Stomach (tissue), 9 donors: Measurements from ENCODE around the gene TMEM254. TPM values are rescaled to one million over a fixed set of nuclear protein-coding genes. Genes with fewer than 3 reads are reported as not detected.

Experiments
- DNase-seq, 2 donors: peaks; one replicate each; pipeline versions ENCODE4 v3.0.0 to v3.0.0-alpha.2; 2013 to 2019
- H3K27ac ChIP-seq, 5 donors: fragments of 200-600 bp in 4 of 5; sonication (generic) in 4 of 5; one replicate each; pipeline ENCODE4 v1.5.1; 2013 to 2019; ENCODE audit warnings: mild to moderate bottlenecking in 1 of 5, moderate library complexity in 1 of 5
- H3K27me3 ChIP-seq, 3 donors: fragments of 200-600 bp; sonication (generic); one replicate each; pipeline ENCODE4 v1.5.1; 2017 to 2019; ENCODE audit warnings: mixed run types in 1 of 3
- H3K36me3 ChIP-seq, 4 donors: fragments of 200-600 bp; sonication (generic); 1 replicate in 3 of 4; 2 replicates in 1 of 4; pipeline ENCODE4 v1.5.1; 2016 to 2019
- H3K4me1 ChIP-seq, 4 donors: fragments of 200-600 bp; sonication (generic); one replicate each; pipeline ENCODE4 v1.5.1; 2016 to 2019
- H3K4me3 ChIP-seq, 4 donors: fragments of 200-600 bp; sonication (generic) in 3 of 4; one replicate each; pipeline ENCODE4 v1.5.1; 2016 to 2019; ENCODE audit warnings: mild to moderate bottlenecking in 1 of 4
- H3K9me3 ChIP-seq, 4 donors: fragments of 200-600 bp; sonication (generic); one replicate each; pipeline ENCODE4 v1.5.1; 2016 to 2019
- EP300 ChIP-seq: sonication (generic); formaldehyde crosslinking; IDR thresholded peaks from one replicate; pipeline ENCODE4 v1.6.1; 2017; ENCODE audit warnings: antibody characterized with exemption
- POLR2A ChIP-seq, 4 donors: fragments of 450-650 bp; IDR thresholded peaks; one replicate each; pipeline ENCODE4 v1.6.1; 2016; ENCODE audit warnings: antibody characterized with exemption in 4 of 4, control low read depth in 2 of 4, mild to moderate bottlenecking in 1 of 4, moderate library complexity in 1 of 4
- POLR2AphosphoS5 ChIP-seq, 3 donors: sonication (generic); formaldehyde crosslinking; IDR thresholded peaks; one replicate each; pipeline ENCODE4 v1.6.1; 2016; ENCODE audit warnings: antibody characterized with exemption in 3 of 3
- WGBS, 5 donors: extraction: QIAGEN DNeasy Blood & Tissue Kit in 3 of 5; methylation state at CpG; one replicate each; pipeline versions ENCODE4 v1.1.5 to v1.1.7; 2013 to 2018; 5-methylcytosine and 5-hydroxymethylcytosine counted together
- intact Hi-C: fragments of 100-400 bp; cut with DNase I; formaldehyde crosslinking; loops from one replicate; pipeline ENCODE4 v1.15.1; 2023; ENCODE audit warnings: low total_unique reads
- polyA plus RNA-seq, 3 donors: library from polyadenylated mRNA; stranded (reverse); fragments of 200-250 nt; gene quantifications; one replicate each; pipeline ENCODE4 v1.2.3, GENCODE V29; 2013
- total RNA-seq, 5 donors: library from RNA; depleted of rRNA; stranded (reverse); fragments of >200 nt; gene quantifications; one replicate each; pipeline versions ENCODE4 v1.1.0 to v1.2.3, GENCODE V29; 2014 to 2016
- TF ChIP-seq, protein P1 (sequence below), 7 experiments: fragments of 450-650 bp in 4 of 7; fragments of 200-600 bp in 3 of 7; sonication (generic) in 3 of 7; IDR thresholded peaks; one replicate each; pipeline ENCODE4 v1.5.1; 2016 to 2019; ENCODE audit warnings: antibody characterized with exemption in 7 of 7, control low read depth in 2 of 7, mild to moderate bottlenecking in 1 of 7
- donor health status: healthy with polysubstance abuse.
- donor health status: Bipolar disorder and iron deficiency.
- donor health status: healthy.

The TMEM254 gene
- total and polyA plus RNA-seq, 8 donors: 1.2 to 21.6 (median 11.8) TPM

DNA sequence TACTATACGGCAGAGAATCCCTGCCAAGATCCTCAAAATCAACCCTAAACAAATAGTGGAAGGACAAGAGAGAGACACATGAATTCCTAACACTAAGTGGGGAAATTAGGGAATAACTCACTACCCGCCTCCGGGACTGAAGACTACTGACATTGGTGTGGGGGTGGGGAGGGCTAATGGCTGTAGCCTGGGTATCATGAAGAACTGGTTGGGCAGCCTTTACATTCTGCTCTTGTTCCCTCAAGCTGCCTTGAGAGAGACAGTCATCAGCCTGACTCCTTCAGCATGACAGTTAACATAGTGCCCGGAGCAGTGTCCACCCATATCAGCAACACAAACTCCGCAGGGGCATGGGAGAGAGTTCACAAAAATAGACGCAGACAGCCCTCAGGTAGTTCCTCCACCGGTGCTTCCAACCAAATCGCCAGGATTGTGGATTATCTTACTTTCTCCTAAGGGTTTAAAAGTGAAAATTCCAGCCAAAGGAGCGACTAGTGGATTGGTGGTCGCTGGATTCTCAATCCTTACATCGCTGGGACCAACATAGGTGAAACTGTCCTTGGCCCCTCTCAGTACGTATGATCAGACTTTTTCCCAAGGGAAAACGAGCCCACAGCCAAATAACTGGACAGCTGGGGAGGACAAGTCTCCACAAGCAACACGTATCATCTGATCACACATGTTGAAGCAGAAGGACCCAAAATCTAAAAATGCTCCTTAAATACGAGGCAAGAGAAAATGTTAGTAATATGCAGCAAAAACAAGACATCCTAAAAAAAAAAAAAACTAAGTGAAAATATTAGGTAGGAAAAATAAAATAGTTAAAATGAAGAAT, 22.6 kb downstream of the TMEM254 start:
- WGBS, 5 donors: 70 to 81% (median 77%) methylated on average over 15 of the region's 15 CpGs
- no peaks in the 10 kb centered on the region for H3K9me3 ChIP-seq
- H3K27ac ChIP-seq: no peak overlapping the region
- peaks cover 0 to 9% (median 7%) of the 10 kb centered on the region in 4 donors for H3K4me1 ChIP-seq
- H3K27me3 ChIP-seq: no peaks in the 10 kb centered on the region
- H3K36me3 ChIP-seq: no peaks in the 10 kb centered on the region
- TF ChIP-seq POLR2AphosphoS5 (IDR thresholded peaks at IDR 0.05) (no peak), POLR2A (IDR thresholded peaks at IDR 0.05) (no peak)
- TF ChIP-seq, protein P1, sequence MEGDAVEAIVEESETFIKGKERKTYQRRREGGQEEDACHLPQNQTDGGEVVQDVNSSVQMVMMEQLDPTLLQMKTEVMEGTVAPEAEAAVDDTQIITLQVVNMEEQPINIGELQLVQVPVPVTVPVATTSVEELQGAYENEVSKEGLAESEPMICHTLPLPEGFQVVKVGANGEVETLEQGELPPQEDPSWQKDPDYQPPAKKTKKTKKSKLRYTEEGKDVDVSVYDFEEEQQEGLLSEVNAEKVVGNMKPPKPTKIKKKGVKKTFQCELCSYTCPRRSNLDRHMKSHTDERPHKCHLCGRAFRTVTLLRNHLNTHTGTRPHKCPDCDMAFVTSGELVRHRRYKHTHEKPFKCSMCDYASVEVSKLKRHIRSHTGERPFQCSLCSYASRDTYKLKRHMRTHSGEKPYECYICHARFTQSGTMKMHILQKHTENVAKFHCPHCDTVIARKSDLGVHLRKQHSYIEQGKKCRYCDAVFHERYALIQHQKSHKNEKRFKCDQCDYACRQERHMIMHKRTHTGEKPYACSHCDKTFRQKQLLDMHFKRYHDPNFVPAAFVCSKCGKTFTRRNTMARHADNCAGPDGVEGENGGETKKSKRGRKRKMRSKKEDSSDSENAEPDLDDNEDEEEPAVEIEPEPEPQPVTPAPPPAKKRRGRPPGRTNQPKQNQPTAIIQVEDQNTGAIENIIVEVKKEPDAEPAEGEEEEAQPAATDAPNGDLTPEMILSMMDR (IDR thresholded peaks at IDR 0.05): no peak
- no peak overlapping the region for H3K4me3 ChIP-seq
- peak in 1 of 2 donors; percentile 34 for DNase-seq
- intact Hi-C loops: no loop called here

DNA sequence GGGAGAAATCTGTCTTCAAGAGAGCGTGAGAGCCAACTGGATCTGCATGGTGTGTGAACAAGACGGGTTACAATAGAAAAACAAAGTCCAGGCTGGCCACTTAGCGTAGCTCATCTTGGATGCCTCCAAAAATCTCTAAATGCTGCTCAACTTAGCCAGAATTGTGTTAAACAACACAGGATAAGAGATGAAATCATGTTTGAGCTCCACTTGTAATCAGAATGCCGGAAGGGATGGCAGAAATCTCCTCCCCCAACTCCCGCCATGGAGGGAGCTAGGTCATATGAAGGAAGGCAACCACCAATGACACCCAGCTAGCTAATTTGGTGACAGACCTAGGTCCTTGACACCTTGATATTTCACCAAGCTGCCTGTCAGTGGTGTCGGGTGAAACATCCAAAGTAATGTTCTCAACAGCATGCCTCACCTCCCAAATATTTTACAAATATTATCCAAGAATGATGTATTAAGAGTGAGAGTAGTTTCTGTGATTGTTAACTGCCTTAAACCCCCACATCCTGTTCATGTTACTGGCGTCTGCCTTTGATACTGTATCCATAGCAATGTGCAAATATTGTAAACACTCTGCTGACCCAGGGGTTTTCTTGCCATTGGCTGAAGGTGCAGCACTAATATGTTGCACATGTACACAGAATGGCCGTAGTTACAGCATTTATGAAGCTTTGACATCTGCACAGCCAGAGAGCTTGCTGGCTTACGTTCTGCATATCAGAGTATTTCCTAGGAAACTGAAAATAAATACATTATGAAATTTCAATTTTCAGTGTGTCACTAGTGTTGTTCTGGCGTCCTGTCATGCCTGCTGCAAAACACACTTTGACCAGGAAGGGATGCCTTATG, 25.8 kb downstream of the TMEM254 start:
- peak overlapping the region in 4 of 5 donors; percentile 37 to 47 (median 42) for H3K27ac ChIP-seq
- 29 to 36% (median 34%) methylated on average over 10 of the region's 10 CpGs for WGBS, 5 donors
- H3K9me3 ChIP-seq: peaks cover 5 to 20% (median 16%) of the 10 kb centered on the region in 4 donors
- no peaks in the 10 kb centered on the region for H3K27me3 ChIP-seq
- no peaks in the 10 kb centered on the region for H3K36me3 ChIP-seq
- intact Hi-C loops: no loop called here
- DNase-seq: peak in 1 of 2 donors; percentile 92
- H3K4me1 ChIP-seq: peaks cover 0 to 9% (median 7%) of the 10 kb centered on the region in 4 donors
- TF ChIP-seq EP300 (no peak), POLR2A (IDR thresholded peaks at IDR 0.05) (no peak), POLR2AphosphoS5 (IDR thresholded peaks at IDR 0.05) (no peak)
- TF ChIP-seq, protein P1 (IDR thresholded peaks at IDR 0.05): no peak
- H3K4me3 ChIP-seq: no peak overlapping the region

DNA sequence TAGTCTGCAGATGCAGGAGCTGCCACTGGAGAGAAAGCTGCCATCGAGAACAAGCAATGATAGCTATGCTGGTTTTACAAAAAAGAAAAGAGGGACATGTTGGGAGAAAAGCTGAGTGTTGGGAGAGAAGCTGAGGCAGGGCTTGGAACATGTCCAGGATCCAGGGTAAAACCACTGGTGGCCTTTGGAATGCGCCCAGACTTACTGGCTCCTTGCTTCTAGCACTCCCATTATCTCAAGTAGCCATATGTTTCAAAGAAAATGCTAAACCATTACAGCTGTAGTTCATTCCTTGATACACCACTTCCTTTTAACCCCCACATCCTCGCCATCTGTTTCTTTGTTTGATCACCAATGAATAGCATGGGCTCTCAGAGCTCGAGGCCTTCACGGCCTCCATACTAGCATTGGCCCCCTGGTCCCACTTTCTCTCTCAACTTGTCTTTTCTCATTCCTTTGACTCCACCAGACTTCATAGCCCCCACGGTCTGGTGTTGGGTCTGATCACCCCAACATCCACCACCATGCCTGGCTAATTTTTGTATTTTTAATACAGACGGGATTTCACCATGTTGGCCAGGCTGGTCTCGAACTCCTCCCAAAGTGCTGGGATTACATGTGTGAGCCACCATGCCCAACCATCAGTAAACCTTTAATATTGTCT, 30.2 kb downstream of the TMEM254 start:
- intact Hi-C loops: no loop called here
- Histone ChIP-seq H3K27me3 (no peaks in the 10 kb centered on the region), H3K4me1 (peaks cover 0 to 14% (median 9%) of the 10 kb centered on the region in 4 donors), H3K36me3 (no peaks in the 10 kb centered on the region), H3K27ac (no peak overlapping the region), H3K9me3 (peaks cover 5 to 32% (median 24%) of the 10 kb centered on the region in 4 donors), H3K4me3 (no peak overlapping the region)
- 85 to 94% (median 93%) methylated on average over 8 of the region's 8 CpGs for WGBS, 5 donors
- DNase-seq: no peak
- TF ChIP-seq, protein P1 (IDR thresholded peaks at IDR 0.05): no peak
- no peak for TF ChIP-seq POLR2AphosphoS5 (IDR thresholded peaks at IDR 0.05)
- no peak for TF ChIP-seq EP300
- no peak for TF ChIP-seq POLR2A (IDR thresholded peaks at IDR 0.05)

DNA sequence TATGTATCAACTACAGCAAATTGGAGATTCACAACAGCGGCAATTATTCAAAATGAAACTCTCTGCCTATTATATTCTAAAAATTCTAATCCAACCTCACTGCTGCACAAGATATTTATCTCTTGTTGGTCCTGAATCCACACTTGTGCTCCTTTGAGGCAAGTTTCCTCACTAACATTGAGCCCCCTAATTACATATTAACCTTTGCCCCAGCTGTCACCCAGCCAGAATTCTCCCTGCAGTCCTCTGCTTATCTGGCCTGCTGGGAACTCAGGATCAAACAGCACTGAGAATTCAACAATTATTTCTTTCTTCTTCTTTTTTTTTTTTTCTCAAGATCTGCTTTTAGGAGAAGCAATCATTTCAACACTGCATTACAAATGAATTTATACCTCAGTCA, 32.5 kb downstream of the TMEM254 start:
- H3K4me3 ChIP-seq: no peak overlapping the region
- intact Hi-C loops: no loop called here

More for the DNA sequence above, 32.5 kb downstream of the TMEM254 start:
- Histone ChIP-seq H3K27me3 (no peaks in the 10 kb centered on the region), H3K36me3 (no peaks in the 10 kb centered on the region), H3K9me3 (peaks cover 5 to 32% (median 24%) of the 10 kb centered on the region in 4 donors), H3K4me1 (peaks cover 0 to 4% (median 2%) of the 10 kb centered on the region in 4 donors), H3K27ac (peak overlapping the region in 2 of 5 donors; percentile 14 to 38)
- TF ChIP-seq POLR2A (IDR thresholded peaks at IDR 0.05) (no peak), EP300 (no peak), POLR2AphosphoS5 (IDR thresholded peaks at IDR 0.05) (no peak)
- TF ChIP-seq, protein P1 (IDR thresholded peaks at IDR 0.05): no peak
- DNase-seq: peak in 1 of 2 donors; percentile 38
- WGBS, 5 donors: 63 to 100% (median 69%) methylated on average over 1 of the region's 1 CpG
